ENCODE measurements around the gene PPARD. TPM values are rescaled to one million over a fixed set of nuclear protein-coding genes. Genes with fewer than 3 reads are reported as not detected.

Gene PPARD
- total and polyA plus RNA-seq, 2 experiments from 2014 or later: 9.1 to 20.4 TPM

- TF ChIP-seq CTCF (IDR thresholded peaks at IDR 0.05; ENCODE audit: poor library complexity) (no peak), EZH2 (IDR thresholded peaks at IDR 0.05; ENCODE audit: borderline replicate concordance) (no peak), EZH2phosphoT487 (IDR thresholded peaks at IDR 0.05; ENCODE audit: low read depth, severe bottlenecking, unreplicated experiment) (no peak)
- WGBS (ENCODE audit: low lambda C conversion rate, missing lambda C conversion rate): 87% methylated on average over 3 of the region's 3 CpGs
- Histone ChIP-seq H3K27me3 (no peaks in the 10 kb centered on the region), H2AFZ (no peak overlapping the region), H3K9me2 (replicated peaks; ENCODE audit: insufficient read depth) (no peaks in the 10 kb centered on the region), H4K20me1 (ENCODE audit: insufficient read depth, poor library complexity, severe bottlenecking) (no peaks in the 10 kb centered on the region), H3K9me3 (ENCODE audit: low read depth) (no peaks in the 10 kb centered on the region), H3K79me2 (no peaks in the 10 kb centered on the region), H3K4me2 (no peak overlapping the region), H3K36me3 (replicated peaks; ENCODE audit: insufficient read depth, low read depth) (no peaks in the 10 kb centered on the region), H3K27ac (no peak overlapping the region), H3K4me1 (ENCODE audit: insufficient read depth) (no peaks in the 10 kb centered on the region), H3K4me3 (no peak overlapping the region)
- no peak for DNase-seq (ENCODE audit: low spot score)
These were observed 118.9 kb downstream of the PPARD start for GRCh38 chr6:35461270-35461669.

- Histone ChIP-seq H3K9me2 (replicated peaks; ENCODE audit: insufficient read depth) (no peaks in the 10 kb centered on the region), H3K79me2 (peaks cover under 1% of the 10 kb centered on the region), H3K27ac (no peak overlapping the region), H3K4me1 (ENCODE audit: insufficient read depth) (peaks cover 6% of the 10 kb centered on the region), H4K20me1 (ENCODE audit: insufficient read depth, poor library complexity, severe bottlenecking) (no peaks in the 10 kb centered on the region), H3K9me3 (ENCODE audit: low read depth) (no peaks in the 10 kb centered on the region), H3K4me2 (no peak overlapping the region), H3K4me3 (no peak overlapping the region), H3K36me3 (replicated peaks; ENCODE audit: insufficient read depth, low read depth) (no peaks in the 10 kb centered on the region), H2AFZ (no peak overlapping the region), H3K27me3 (no peaks in the 10 kb centered on the region)
- TF ChIP-seq CTCF (IDR thresholded peaks at IDR 0.05; ENCODE audit: poor library complexity) (no peak), EZH2phosphoT487 (IDR thresholded peaks at IDR 0.05; ENCODE audit: low read depth, severe bottlenecking, unreplicated experiment) (no peak), EZH2 (IDR thresholded peaks at IDR 0.05; ENCODE audit: borderline replicate concordance) (no peak)
- no peak for DNase-seq (ENCODE audit: low spot score)
- WGBS (ENCODE audit: low lambda C conversion rate, missing lambda C conversion rate): 91% methylated on average over 4 of the region's 4 CpGs
These were observed 120.9 kb downstream of the PPARD start for GRCh38 chr6:35463292-35463691.

- Histone ChIP-seq H3K27me3 (no peaks in the 10 kb centered on the region), H3K4me3 (no peak overlapping the region), H3K79me2 (peaks cover 20% of the 10 kb centered on the region), H3K4me2 (no peak overlapping the region), H3K9me2 (replicated peaks; ENCODE audit: insufficient read depth) (no peaks in the 10 kb centered on the region), H2AFZ (no peak overlapping the region), H3K4me1 (ENCODE audit: insufficient read depth) (peaks cover 16% of the 10 kb centered on the region), H3K27ac (no peak overlapping the region), H3K36me3 (replicated peaks; ENCODE audit: insufficient read depth, low read depth) (no peaks in the 10 kb centered on the region), H4K20me1 (ENCODE audit: insufficient read depth, poor library complexity, severe bottlenecking) (peaks cover 23% of the 10 kb centered on the region), H3K9me3 (ENCODE audit: low read depth) (no peaks in the 10 kb centered on the region)
- TF ChIP-seq EZH2phosphoT487 (IDR thresholded peaks at IDR 0.05; ENCODE audit: low read depth, severe bottlenecking, unreplicated experiment) (no peak), EZH2 (IDR thresholded peaks at IDR 0.05; ENCODE audit: borderline replicate concordance) (no peak), CTCF (IDR thresholded peaks at IDR 0.05; ENCODE audit: poor library complexity) (no peak)
- 96% methylated on average over 1 of the region's 1 CpG for WGBS (ENCODE audit: low lambda C conversion rate, missing lambda C conversion rate)
- DNase-seq (ENCODE audit: low spot score): no peak
These were observed 123.3 kb downstream of the PPARD start for GRCh38 chr6:35465646-35466045.
